ENCODE data around the gene RABEP1. TPM values are rescaled to one million over a fixed set of nuclear protein-coding genes. Genes with fewer than 3 reads are reported as not detected.

The RABEP1 gene
- total and polyA plus RNA-seq, 12 donors = 19.5 to 69.1 (median 56.8) TPM

- Histone ChIP-seq H3K27me3 (no peaks in the 10 kb centered on the region), H3K27ac (no peak overlapping the region), H3K36me3 (peaks cover 0 to 100% (median 50%) of the 10 kb centered on the region in 9 donors), H3K4me3 (no peak overlapping the region), H3K4me1 (peaks cover 0 to 7% (median 0%) of the 10 kb centered on the region in 9 donors), H3K9me3 (no peaks in the 10 kb centered on the region)
- WGBS, 2 donors = 92% methylated on average over 2 of the region's 2 CpGs
- ATAC-seq (no peak), DNase-seq (no peak)
- TF ChIP-seq CTCF (IDR thresholded peaks at IDR 0.05) = no peak
- intact Hi-C loops (cut with DNase I) = loop anchor here in 1 of 10 donors (10.0 kb wide), 1 partner anchor 50 kb away; no protein-coding TSS in a partner anchor
Measured at GRCh38 chr17:5354310-5354709, 72.2 kb downstream of the RABEP1 start.

GRCh38 chr17:5354886-5355415 lies 72.9 kb downstream of the RABEP1 start:
- TF ChIP-seq CTCF (IDR thresholded peaks at IDR 0.05) = no peak
- intact Hi-C loops (cut with DNase I) = loop anchor here in 2 of 10 donors (5.0 to 10.0 kb wide), 2 partner anchors 50 to 52 kb away; no protein-coding TSS in a partner anchor
- DNase-seq (no peak), ATAC-seq (no peak)
- 84 to 89% methylated on average over 2 of the region's 2 CpGs for WGBS, 2 donors
- H3K36me3 ChIP-seq = peaks cover 0 to 100% (median 50%) of the 10 kb centered on the region in 9 donors
- peak overlapping the region in 6 of 10 donors; percentile 5 to 70 (median 50) for H3K27ac ChIP-seq
- no peaks in the 10 kb centered on the region for H3K9me3 ChIP-seq
- peaks cover 0 to 7% (median 0%) of the 10 kb centered on the region in 9 donors for H3K4me1 ChIP-seq
- no peaks in the 10 kb centered on the region for H3K27me3 ChIP-seq
- no peak overlapping the region for H3K4me3 ChIP-seq

- Histone ChIP-seq H3K27me3 (no peaks in the 10 kb centered on the region), H3K4me3 (no peak overlapping the region), H3K9me3 (no peaks in the 10 kb centered on the region), H3K27ac (peak overlapping the region in 6 of 10 donors; percentile 5 to 70 (median 50)), H3K36me3 (peaks cover 0 to 100% (median 47%) of the 10 kb centered on the region in 9 donors), H3K4me1 (peaks cover 0 to 7% (median 0%) of the 10 kb centered on the region in 9 donors)
- intact Hi-C loops (cut with DNase I) = loop anchor here in 2 of 10 donors (5.0 to 10.0 kb wide), 2 partner anchors 49 to 52 kb away; no protein-coding TSS in a partner anchor
- DNase-seq (no peak), ATAC-seq (peak in 2 of 8 donors; percentile 63 to 84)
- 71 to 72% methylated on average over 3 of the region's 3 CpGs for WGBS, 2 donors
- TF ChIP-seq CTCF (IDR thresholded peaks at IDR 0.05) = no peak
Measured at GRCh38 chr17:5355421-5356129, 73.5 kb downstream of the RABEP1 start.

GRCh38 chr17:5361426-5361825 lies 79.3 kb downstream of the RABEP1 start:
- WGBS, 2 donors = 71 to 75% methylated on average over 9 of the region's 9 CpGs
- intact Hi-C loops (cut with DNase I) = no loop called here
- H3K36me3 ChIP-seq = peaks cover 0 to 99% (median 46%) of the 10 kb centered on the region in 9 donors
- no peaks in the 10 kb centered on the region for H3K4me1 ChIP-seq
- no peak for TF ChIP-seq CTCF (IDR thresholded peaks at IDR 0.05)
- no peaks in the 10 kb centered on the region for H3K27me3 ChIP-seq
- no peak overlapping the region for H3K4me3 ChIP-seq
- ATAC-seq (no peak), DNase-seq (no peak)
- no peaks in the 10 kb centered on the region for H3K9me3 ChIP-seq
- H3K27ac ChIP-seq = no peak overlapping the region

Measured in heart right ventricle (tissue), 16 donors.